Measurements from ENCODE around the gene NAA50.

GRCh38 chr3:113731694-113732093, 14.4 kb downstream of the NAA50 start:
- no peak for TF ChIP-seq MAX (IDR thresholded peaks at IDR 0.05; ENCODE audit: low read depth, low read length)
- TF ChIP-seq MYC (IDR thresholded peaks at IDR 0.05; ENCODE audit: low read depth, low read length): no peak

Data from NB4 (cell line).